DMS153 treated with DMSO at 0.1 percent for 48 hours (cell line): ENCODE measurements around the gene DGKB.
A peak's percentile ranks its signal among the peaks of the same experiment; 100 is the strongest.

Experiments used
- DNase-seq: peaks from one replicate; lab custom pipeline; 2025; ENCODE audit not compliant: unreplicated experiment; lab: John Stamatoyannopoulos, UW

The DGKB gene

DNA sequence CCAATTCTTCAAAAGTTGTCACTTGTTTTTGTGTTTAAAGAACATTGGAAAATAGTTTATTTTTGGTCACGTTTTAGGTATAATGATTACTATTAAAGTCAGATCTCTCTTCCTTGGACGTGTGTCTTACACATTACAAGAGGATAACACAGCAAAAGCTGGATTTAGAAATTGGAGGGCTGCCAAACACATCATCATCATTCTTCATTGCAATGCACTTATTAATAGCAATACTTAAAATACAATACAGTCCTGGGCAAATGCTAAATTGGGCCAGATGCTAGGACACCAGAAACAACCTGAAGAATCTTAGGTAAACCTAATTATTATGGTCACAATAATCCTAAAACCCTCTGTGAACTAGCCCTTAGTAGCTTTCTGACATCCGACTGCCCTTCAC lies 303.6 kb downstream of the DGKB start:
- no peak for DNase-seq

GRCh38 chr7:14596421-14596820 lies 306.1 kb downstream of the DGKB start:
- DNase-seq, result no peak

- DNase-seq, result no peak
These were observed 312.3 kb downstream of the DGKB start for GRCh38 chr7:14590206-14590605.

DNA sequence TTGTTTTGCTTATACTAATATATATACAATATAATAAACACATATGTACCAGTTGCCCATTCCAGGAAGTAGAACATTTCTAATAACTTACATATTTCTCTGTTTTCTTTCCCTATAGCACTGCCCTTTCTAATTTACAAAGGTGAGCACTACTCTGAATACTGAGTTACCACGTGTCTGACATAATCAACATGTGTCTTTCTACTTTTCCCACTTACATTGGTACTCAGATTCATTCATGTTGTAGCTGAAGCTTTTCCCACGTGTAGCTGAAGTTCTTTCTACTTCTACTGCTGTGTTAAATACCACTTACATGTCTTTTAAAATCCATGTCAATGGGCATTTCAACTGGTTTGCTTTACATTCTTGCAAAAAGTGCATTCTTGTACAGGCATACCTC lies 317.3 kb downstream of the DGKB start:
- DNase-seq, result no peak

DNA sequence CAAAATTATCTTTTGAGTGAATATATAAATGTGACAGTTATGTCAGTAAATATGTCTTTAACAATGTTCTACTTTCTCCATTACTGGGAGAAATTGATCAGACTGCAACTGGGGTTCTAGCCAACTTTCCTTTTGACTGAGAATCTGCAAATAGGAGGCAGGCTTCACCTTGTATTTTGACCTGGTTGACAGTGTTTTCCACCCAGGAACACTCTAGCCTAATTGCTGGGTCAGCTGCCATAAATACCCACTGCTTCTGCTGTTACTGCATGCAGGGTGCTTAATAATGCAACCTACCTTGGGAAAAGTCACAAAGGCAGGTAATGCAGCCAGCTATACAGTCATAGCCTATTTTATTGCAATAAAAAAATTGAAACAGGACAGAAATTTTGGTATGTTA lies 319.0 kb downstream of the DGKB start:
- no peak for DNase-seq

GRCh38 chr7:14582010-14582409 lies 320.5 kb downstream of the DGKB start:
- DNase-seq, result peak; percentile 22

DNA sequence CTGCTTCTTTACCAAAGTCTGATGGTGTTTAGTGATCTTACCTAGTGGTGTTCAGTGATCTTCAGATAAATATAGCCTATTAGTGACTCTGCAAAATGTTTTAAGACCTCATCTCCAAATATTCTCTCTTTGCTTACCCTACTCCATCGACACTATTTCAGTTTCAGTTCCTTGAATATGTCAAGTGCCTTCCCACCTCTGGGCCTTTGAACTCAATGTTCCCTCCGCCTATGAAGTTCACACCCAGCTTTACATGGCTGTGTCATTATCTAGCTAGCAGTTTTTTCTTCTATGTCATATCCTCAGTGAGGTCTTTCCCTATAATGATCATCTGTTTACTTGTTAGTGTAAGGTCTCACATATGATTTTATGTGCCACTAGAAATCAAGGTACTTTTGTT lies 322.6 kb downstream of the DGKB start:
- DNase-seq, result no peak

- DNase-seq, result no peak
These were observed 326.0 kb downstream of the DGKB start for GRCh38 chr7:14576578-14576977.

DNA sequence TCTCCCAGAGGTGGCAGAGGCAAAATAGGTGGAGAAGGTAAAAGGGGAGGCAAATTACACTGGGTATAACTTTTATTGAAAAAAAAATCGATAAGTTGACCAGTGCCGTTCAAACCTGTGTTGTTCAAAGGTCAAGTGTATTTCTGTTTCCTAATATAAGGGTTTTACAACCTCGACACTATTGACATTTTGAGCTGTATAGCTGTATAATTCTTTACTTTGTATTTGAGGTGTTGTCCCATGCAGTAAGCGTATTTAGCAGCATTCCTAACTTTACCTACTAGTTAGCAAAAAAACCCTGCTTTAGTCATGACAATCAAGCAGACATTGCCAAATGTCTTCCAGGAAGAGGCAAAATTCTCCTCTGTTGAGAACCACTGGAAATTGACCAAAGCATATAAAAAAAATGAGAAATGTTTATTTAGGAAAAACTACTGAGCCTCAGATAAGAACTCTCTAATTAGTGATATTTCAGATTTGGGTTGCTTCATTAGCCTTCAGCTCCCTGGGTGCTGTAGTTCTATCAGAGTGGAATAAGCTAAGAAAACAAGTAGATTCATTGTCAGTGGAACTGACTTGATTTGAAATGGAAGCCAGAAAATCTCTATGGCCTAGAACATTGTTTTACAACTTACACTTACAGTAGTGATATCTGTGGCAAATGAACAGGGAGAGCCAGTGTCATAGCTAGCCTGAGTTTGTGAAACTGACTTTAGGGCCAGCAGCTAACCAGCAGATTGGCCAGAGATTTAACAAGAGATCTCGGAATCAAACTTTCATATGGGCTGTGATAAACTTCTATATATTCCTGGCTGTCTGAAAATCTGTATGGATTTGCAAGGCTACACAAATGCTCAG lies 331.6 kb downstream of the DGKB start:
- DNase-seq, result no peak

GRCh38 chr7:14552060-14552459 lies 350.5 kb downstream of the DGKB start:
- DNase-seq, result no peak

DNA sequence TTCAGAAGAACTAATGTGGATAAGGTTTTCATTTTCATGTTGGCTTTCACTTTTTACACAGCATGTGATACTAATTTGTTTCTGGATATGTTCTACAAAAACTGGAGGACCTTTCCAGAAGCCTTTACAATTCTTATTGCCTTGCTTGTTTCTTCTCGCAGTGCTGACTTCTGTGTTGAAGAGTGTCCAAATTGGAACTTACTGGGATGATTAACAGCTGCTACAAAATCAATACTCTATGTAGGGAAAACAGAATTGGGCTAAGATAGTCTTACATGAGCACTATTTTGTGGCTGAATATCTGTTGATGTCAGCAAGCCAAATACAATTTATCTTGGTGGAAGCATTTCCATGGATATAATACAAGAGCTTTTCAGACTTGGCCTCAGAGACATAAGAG lies 351.2 kb downstream of the DGKB start:
- no peak for DNase-seq

DNA sequence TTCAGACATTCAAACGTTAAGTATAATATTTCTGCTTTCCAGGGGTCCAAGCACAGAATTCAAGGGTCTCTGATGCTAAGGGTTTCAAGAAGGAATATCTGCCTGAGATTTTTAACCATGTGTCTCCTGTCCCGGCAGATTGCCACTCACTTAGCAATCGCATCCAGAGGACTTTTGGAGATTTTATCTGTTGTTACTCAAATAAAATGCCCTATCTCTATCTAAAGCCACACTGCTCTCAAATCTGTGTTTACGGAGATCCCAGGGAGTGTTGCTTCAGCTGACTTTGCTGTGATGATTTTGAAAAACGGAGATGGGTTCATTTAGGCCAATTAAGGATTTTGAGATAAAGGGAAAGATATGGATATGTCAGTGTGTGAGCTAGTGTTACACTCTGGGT lies 359.9 kb downstream of the DGKB start:
- no peak for DNase-seq

- no peak for DNase-seq
These were observed 381.4 kb downstream of the DGKB start for GRCh38 chr7:14521183-14521582.

- DNase-seq, result no peak
These were observed 392.3 kb downstream of the DGKB start for GRCh38 chr7:14510268-14510667.

GRCh38 chr7:14507617-14508016 lies 394.9 kb downstream of the DGKB start:
- DNase-seq, result peak; percentile 84

DNA sequence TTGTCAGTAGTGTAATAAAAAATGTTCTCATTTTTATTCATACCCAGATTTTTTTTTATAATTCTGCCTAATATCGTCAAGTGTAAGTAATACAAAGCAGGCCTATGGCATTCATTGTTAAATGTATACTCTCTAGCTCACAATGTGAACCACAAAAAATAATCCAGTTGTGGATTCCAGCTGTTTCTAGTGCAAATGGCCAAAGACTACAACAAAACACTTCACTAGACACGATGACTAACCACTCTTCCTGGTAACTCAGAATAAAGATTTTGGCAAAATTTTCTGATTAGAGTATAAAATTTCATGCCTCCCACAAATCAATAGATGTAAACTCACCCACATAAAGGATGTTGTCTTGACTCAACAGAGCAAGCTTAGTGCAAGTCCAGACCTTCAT lies 396.6 kb downstream of the DGKB start:
- DNase-seq, result no peak

DNA sequence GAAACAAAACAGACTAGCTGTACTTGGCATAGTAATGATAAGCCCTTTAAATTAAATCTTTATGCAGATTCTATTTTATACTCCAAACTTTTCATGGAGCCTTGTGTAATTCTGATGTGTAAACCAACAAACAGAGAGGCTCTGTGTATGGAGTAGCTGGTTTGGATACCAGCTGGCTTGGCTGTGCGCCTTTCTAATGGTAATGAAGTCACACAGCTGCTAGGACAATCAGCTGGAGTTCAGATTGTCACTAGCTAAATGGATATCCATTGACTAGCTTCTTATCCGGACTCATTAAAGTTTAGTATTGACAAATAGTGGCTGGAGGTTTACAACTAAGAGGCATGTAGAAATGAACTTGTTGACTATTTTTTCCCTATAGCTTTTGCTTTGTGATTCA lies 398.4 kb downstream of the DGKB start:
- DNase-seq, result peak; percentile 69

DNA sequence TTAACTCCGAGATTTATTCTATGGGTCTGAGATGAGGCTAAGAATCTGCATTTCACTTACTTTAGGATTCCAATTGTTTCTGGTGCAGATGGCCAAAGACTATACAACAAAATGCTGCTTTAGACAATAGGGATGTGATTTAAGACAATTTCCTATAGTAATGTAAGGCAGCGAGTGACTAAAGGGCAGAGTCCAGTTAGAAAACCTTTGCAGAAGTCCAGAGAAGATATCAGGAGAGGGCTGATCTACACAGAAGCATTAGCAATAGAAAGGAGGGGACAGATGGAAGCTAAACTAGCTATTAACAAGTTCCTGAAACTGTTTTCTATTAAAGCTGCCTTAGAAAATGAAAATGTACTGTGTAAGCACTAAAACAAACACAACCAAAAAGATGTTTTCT lies 398.9 kb downstream of the DGKB start:
- DNase-seq, result no peak

DNA sequence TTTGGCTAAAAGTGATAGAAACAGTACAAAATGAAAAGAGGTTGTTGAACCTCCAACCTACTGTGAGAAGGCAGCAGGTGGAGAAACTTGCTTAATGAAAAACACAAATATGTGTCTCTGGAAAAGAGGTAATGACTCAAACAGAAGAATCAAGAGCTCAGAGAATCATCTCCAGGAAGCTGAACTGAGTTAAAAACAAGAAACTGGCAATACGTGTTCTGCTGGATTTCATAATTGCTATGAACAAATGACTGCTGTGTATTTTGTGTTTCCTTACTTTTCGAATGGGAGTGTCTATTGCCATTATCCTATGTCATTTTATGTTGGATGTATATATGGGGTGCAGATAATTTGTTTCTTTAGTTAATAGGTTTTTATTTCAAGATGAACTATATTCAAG lies 401.1 kb downstream of the DGKB start:
- no peak for DNase-seq

DNA sequence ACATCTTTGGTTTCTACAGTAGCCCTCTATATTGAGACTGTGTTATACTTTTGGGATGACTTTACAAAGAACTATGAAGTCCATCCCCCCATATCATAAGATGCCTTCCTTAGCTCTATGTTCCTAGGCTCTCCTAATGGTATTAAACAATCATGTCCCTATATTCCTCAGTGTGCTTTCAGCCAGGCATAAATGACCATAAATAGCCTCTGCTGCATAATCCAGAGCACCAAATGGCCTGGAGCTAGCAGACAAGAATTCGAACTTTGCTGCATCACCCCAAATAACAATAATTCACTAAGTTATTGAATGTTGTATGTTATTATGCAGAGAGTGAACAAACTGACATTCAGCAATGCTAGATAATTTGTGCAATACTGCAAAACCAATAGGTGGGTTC lies 405.2 kb downstream of the DGKB start:
- DNase-seq, result no peak

DNA sequence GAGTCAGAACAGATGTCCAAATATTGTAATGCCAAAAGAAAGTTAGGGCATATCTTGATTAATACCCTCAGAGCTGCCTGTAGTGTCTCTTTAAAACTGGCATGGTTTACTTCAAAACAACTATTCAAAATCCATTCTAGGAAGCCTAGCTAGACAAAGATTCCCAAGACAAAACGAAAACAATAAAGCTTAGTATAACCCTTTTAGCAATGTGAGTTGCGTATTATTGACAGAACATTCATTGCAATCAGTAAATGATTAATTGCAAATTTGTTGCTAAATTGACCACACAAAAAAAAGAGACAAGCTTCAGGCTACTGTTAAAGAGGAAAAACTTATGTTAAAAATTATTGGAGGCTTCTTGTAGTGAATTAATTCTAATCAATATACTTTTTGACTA lies 406.9 kb downstream of the DGKB start:
- no peak for DNase-seq

- no peak for DNase-seq
These were observed 414.7 kb downstream of the DGKB start for GRCh38 chr7:14487701-14488395.

- no peak for DNase-seq
These were observed 418.9 kb downstream of the DGKB start for GRCh38 chr7:14483663-14484062.
